Peyer's patch (tissue), 4 donors: ENCODE measurements around the gene LILRB3. TPM values are rescaled to one million over a fixed set of nuclear protein-coding genes. Genes with fewer than 3 reads are reported as not detected.
A peak's percentile ranks its signal among the peaks of the same experiment; 100 is the strongest.
"Not testable (repeated sequence)": the region's sequence is repeated elsewhere in the genome, so short reads cannot be mapped to it uniquely, and the experiment has no call there.

Source experiments
- DNase-seq, 3 donors: peaks; one replicate each; pipeline ENCODE4 v3.0.0-alpha.2; 2017 to 2019
- H3K27ac ChIP-seq, 4 donors: fragments of 200-600 bp; sonication (generic); one replicate each; pipeline ENCODE4 v1.5.1; 2016 to 2019
- H3K27me3 ChIP-seq, 2 donors: fragments of 200-600 bp; sonication (generic); one replicate each; pipeline ENCODE4 v1.5.1; 2019
- H3K36me3 ChIP-seq, 3 donors: fragments of 200-600 bp; sonication (generic); one replicate each; pipeline ENCODE4 v1.5.1; 2016 to 2019
- H3K4me1 ChIP-seq, 4 donors: fragments of 200-600 bp; sonication (generic); one replicate each; pipeline ENCODE4 v1.5.1; 2016 to 2019
- H3K4me3 ChIP-seq, 4 donors: fragments of 200-600 bp; sonication (generic); 1 replicate in 3 of 4; 2 replicates in 1 of 4; pipeline ENCODE4 v1.5.1; 2016 to 2019; ENCODE audit warnings: mild to moderate bottlenecking in 1 of 4
- H3K9me3 ChIP-seq, 4 donors: fragments of 200-600 bp; sonication (generic); one replicate each; pipeline ENCODE4 v1.5.1; 2016 to 2019; ENCODE audit warnings: mild to moderate bottlenecking in 1 of 4
- CTCF ChIP-seq, 6 experiments: fragments of 450-650 bp in 4 of 6; fragments of 200-600 bp in 2 of 6; sonication (generic) in 1 of 6; IDR thresholded peaks; one replicate each; pipeline ENCODE4 v1.5.1; 2017 to 2019; ENCODE audit warnings: antibody characterized with exemption in 6 of 6, mild to moderate bottlenecking in 3 of 6, moderate library complexity in 1 of 6
- POLR2A ChIP-seq, 2 donors: fragments of 450-650 bp; IDR thresholded peaks; one replicate each; pipeline ENCODE4 v1.5.1; 2017; ENCODE audit warnings: antibody characterized with exemption in 2 of 2, mild to moderate bottlenecking in 2 of 2, moderate library complexity in 2 of 2
- total RNA-seq, 4 donors: library from RNA; depleted of rRNA; stranded (reverse); fragments of >200 nt; gene quantifications; one replicate each; pipeline ENCODE4 v1.1.0, GENCODE V29; 2016

Gene LILRB3
- total RNA-seq, 4 donors from 2014 or later: 3.1 to 16.5 (median 5.6) TPM; not detected in 1

DNA sequence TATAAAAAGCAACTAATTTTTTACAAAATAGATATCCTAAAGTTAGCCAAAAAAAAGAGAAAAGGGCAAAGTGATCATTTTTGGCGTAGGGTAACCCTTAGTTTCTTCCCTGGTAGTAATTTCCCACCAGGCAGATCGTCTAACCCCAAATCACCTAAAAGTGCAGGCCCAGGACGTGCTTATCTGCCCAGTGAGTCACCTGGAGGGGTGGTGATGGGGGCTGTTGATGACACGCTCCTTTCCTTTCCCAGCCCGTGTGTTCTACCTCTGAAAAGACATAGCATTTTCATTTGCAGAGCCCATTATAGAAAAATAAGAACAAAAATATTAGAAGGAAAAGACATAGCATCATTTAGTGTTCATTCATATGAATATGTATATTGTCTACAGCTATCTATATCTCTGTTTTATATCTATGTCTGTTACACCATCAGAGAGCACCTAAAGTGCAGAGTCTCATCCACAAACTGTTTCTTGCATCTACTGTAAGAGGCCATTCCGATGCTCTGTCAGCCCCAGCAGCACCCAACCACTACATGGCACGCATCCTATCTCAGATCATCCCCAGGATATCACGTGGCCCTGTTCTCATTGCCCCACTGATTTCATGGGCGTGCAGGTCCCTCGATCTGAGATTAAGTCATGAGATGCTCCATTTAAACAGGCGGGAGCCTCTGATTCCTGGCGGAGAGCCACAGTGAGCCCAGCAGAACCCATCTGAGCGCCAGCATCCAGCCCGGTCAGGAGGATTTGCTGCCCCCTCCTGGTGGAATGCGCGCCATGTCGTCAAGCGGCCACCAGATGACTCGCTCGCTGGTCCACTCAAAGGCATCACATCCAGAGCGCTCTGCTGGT, 8.5 kb upstream of the LILRB3 start:
- Histone ChIP-seq H3K9me3 (no peaks in the 10 kb centered on the region), H3K27ac (no peak overlapping the region), H3K4me3 (no peak overlapping the region), H3K36me3 (no peaks in the 10 kb centered on the region), H3K4me1 (no peaks in the 10 kb centered on the region), H3K27me3 (no peaks in the 10 kb centered on the region)
- DNase-seq: peak; percentile 77 to 95 (median 91)
- peak; percentile 67 to 97 (median 90) for TF ChIP-seq CTCF (IDR thresholded peaks at IDR 0.05)
- peak in 1 of 2 donors; percentile 31 for TF ChIP-seq POLR2A (IDR thresholded peaks at IDR 0.05)

DNA sequence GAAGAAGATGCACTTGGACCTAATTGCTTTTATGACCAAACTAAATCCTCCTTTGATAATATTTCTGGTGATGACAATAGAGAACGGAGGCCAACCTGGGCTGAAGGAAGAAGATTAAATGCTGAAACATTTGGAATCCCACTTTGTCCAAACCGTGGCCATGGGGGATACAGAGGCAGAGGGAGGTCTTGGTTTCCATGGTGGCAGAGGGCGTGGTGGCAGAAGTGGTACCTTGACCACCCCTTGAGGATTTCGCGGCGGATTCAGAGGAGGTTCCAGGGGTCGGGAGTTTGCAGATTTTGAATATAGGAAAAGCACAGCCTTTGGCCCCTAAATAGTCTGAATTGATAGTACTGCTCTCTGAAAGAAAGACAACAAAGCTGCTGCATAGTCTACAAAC, 7.2 kb upstream of the LILRB3 start:
- TF ChIP-seq CTCF (IDR thresholded peaks at IDR 0.05): no peak
- TF ChIP-seq POLR2A (IDR thresholded peaks at IDR 0.05): no peak
- H3K9me3 ChIP-seq: no peaks in the 10 kb centered on the region
- DNase-seq: no peak

DNA sequence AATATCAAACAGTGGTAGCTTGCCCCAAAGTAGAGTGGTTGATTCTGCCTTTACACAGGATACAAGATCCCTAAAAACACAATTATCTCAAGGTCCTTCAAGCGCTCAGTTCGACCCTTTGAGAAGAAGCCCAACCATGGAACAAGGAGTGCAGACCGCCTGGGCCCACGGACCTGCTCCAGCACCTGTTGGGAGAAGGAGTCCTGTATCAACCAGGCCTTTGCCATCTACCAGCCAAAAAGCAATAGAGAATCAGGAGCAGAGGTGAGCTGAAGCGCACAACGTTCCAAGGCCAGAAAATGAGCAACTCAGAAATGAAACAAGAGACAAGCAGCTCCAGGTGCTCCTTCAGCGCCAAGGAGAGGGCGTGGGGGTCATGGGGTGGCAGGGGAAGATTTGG, 6.3 kb upstream of the LILRB3 start:
- Histone ChIP-seq H3K36me3 (no peaks in the 10 kb centered on the region), H3K4me1 (no peaks in the 10 kb centered on the region), H3K9me3 (no peaks in the 10 kb centered on the region), H3K4me3 (no peak overlapping the region), H3K27ac (no peak overlapping the region), H3K27me3 (no peaks in the 10 kb centered on the region)
- peak in 1 of 3 donors; percentile 33 for DNase-seq
- no peak for TF ChIP-seq POLR2A (IDR thresholded peaks at IDR 0.05)
- no peak for TF ChIP-seq CTCF (IDR thresholded peaks at IDR 0.05)

More for the DNA sequence above, 7.2 kb upstream of the LILRB3 start:
- Histone ChIP-seq H3K4me3 (no peak overlapping the region), H3K27me3 (no peaks in the 10 kb centered on the region), H3K4me1 (no peaks in the 10 kb centered on the region), H3K36me3 (no peaks in the 10 kb centered on the region), H3K27ac (no peak overlapping the region)

- not testable (repeated sequence) for H3K9me3 ChIP-seq, H3K27me3 ChIP-seq, H3K27ac ChIP-seq, H3K4me1 ChIP-seq, H3K36me3 ChIP-seq, H3K4me3 ChIP-seq
- peak in 1 of 3 donors; percentile 34 for DNase-seq
Measured at GRCh38 chr19:54224619-54225018, 1.8 kb upstream of the LILRB3 start.

- H3K4me3 ChIP-seq, H3K9me3 ChIP-seq, H3K27me3 ChIP-seq, H3K4me1 ChIP-seq, H3K36me3 ChIP-seq, H3K27ac ChIP-seq: not testable (repeated sequence)
- peak in 2 of 3 donors; percentile 2 to 25 for DNase-seq
Measured at GRCh38 chr19:54223937-54224281, 1.1 kb upstream of the LILRB3 start.

DNA sequence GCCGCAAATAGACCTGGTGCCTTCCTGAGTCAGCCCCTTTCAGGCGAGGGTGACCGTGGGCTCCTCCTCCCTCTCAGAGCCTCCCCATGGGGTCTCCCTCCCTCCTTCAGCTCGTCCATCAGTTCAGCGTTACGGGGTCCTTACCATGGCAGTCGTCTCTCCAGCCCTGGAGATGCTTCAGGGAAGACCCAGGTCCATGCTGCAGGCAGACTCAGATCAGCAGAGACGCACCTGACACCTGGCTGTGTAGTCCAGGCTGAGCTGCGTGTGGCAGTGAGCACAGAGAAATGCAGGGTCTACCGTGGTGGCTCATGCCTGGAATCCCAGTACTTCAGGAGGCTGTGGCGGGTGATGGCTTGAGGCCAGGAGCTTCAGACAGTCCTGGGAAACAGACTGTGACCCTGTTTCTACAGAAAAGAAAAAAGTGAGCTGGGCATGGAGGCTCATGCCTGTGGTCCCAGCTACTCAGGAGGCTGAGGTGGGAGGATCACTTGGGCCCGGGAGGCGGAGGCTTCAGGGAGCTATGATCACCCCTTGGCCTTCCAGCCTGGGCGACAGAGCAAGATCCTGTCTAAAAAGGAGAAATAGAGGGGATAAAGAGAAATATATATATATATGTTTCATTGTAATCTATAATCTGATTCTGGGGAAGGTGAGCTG, 600 bp upstream of the LILRB3 start:
- not testable (repeated sequence) for H3K27ac ChIP-seq, H3K4me3 ChIP-seq, H3K9me3 ChIP-seq, H3K36me3 ChIP-seq, H3K27me3 ChIP-seq, H3K4me1 ChIP-seq
- DNase-seq: peak in 2 of 3 donors; percentile 43 to 44

DNA sequence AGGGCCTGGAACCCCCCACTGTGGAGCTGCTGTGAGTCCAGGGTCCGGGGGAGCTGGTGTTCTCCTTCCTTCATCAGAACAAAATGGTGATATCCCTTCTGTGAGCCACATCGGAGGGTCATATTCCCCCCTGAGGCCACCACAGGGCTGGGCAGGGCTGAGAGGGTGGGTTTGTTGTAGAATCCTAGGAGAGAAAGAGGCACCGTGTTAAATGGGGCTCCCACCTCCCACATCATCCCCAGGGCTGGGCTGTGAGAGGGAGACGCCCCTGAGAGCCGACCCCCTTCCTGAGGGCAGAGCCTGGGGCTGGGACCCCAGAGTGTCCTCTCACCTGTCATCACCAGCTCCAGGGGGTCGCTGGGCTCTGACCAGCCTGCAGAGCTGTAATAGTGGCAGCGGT, 860 bp downstream of the LILRB3 start:
- H3K9me3 ChIP-seq, H3K4me3 ChIP-seq, H3K27ac ChIP-seq, H3K36me3 ChIP-seq, H3K4me1 ChIP-seq, H3K27me3 ChIP-seq: not testable (repeated sequence)
- DNase-seq: peak in 1 of 3 donors; percentile 42

- not testable (repeated sequence) for H3K4me1 ChIP-seq, H3K27ac ChIP-seq, H3K4me3 ChIP-seq, H3K27me3 ChIP-seq, H3K9me3 ChIP-seq, H3K36me3 ChIP-seq
- peak in 2 of 3 donors; percentile 6 to 29 for DNase-seq
Measured at GRCh38 chr19:54219702-54220101, 3.1 kb downstream of the LILRB3 start.
